Neuronal stem cell (in vitro differentiated cells): ENCODE results near the gene PLET1. TPM values are rescaled to one million over a fixed set of nuclear protein-coding genes. Genes with fewer than 3 reads are reported as not detected.

Experiments used
- small RNA-seq: library from polyadenylated mRNA; stranded (forward); fragments of <200 nt; extraction: miRNeasy Mini kit (QIAGEN cat#:217004); gene quantifications from one replicate; pipeline ENCODE3, GENCODE V24; 2013; ENCODE audit not compliant: insufficient read depth

Gene PLET1

Small RNA genes lying within 50 kb of the gene (small RNA-seq; reads per million reads assigned to genes)
- gene MRPS36P4, result not detected
